ENCODE data around the gene SPTBN2. TPM values are rescaled to one million over a fixed set of nuclear protein-coding genes. Genes with fewer than 3 reads are reported as not detected.

Gene SPTBN2
- total RNA-seq, 1 experiment from 2014 or later: 18.5 TPM

GRCh38 chr11:66706989-66707388 is 22.0 kb downstream of the SPTBN2 start:
- no peak for ATAC-seq
- no TSS peak for BruUV-seq (replicated peaks)
- ChIA-PET RAD21 (ENCODE audit: low non-redundant PET in 1 of 2, low total read pairs in 2 of 2, uncharacterized antibody in 2 of 2, unreplicated experiment in 2 of 2) (no interaction called here), POLR2A (no interaction called here), CTCF (no interaction called here)
- Histone ChIP-seq H3K36me3 (ENCODE audit: control insufficient read depth in 1 of 2, insufficient read depth in 2 of 2, low read length in 2 of 2) (no peaks in the 10 kb centered on the region; a peak in 1 of 4 replicates), H4K20me1 (ENCODE audit: insufficient read depth) (no peaks in the 10 kb centered on the region), H3K9me3 (ENCODE audit: control insufficient read depth in 1 of 2, insufficient read depth in 1 of 2, low read depth in 1 of 2, low read length in 2 of 2) (no peaks in the 10 kb centered on the region), H3K4me3 (replicated peaks in 1 of 2; ENCODE audit: low read depth in 1 of 2, low read length in 2 of 2) (no peak overlapping the region), H2AFZ (ENCODE audit: low read depth, low read length, poor library complexity, severe bottlenecking) (no peak overlapping the region), H3K27ac (ENCODE audit: low read depth, low read length) (no peak overlapping the region), H3K9ac (ENCODE audit: low read length) (no peak overlapping the region), H3K27me3 (ENCODE audit: insufficient read depth, low read length) (no peaks in the 10 kb centered on the region), H3K4me2 (ENCODE audit: low read length) (no peak overlapping the region), H3K4me1 (ENCODE audit: control insufficient read depth in 1 of 2, insufficient read depth in 2 of 2, low read length in 2 of 2) (peaks cover 0 to 3% of the 10 kb centered on the region in 2 experiments; a peak in 1 of 4 replicates), H3K79me2 (ENCODE audit: insufficient read depth, low read length) (no peaks in the 10 kb centered on the region), H3K9me2 (ENCODE audit: insufficient read depth) (no peaks in the 10 kb centered on the region)
- intact Hi-C loops (cut with micrococcal nuclease): no loop called here
- TF ChIP-seq POLR2AphosphoS5 (IDR thresholded peaks at IDR 0.05; ENCODE audit: low read depth, low read length) (no peak), CEBPB (IDR thresholded peaks at IDR 0.05; ENCODE audit: low read depth) (no peak), RAD21 (IDR thresholded peaks at IDR 0.05; ENCODE audit: low read depth) (no peak), FOSL1 (IDR thresholded peaks at IDR 0.05; ENCODE audit: low read depth) (no peak), SRF (IDR thresholded peaks at IDR 0.05; ENCODE audit: low read depth) (no peak), ATF3 (IDR thresholded peaks at IDR 0.05) (no peak), ELF1 (IDR thresholded peaks at IDR 0.05; ENCODE audit: borderline replicate concordance, low read depth) (no peak), MAX (IDR thresholded peaks at IDR 0.05) (no peak), ZBTB33 (IDR thresholded peaks at IDR 0.05; ENCODE audit: extremely low read depth, insufficient replicate concordance, low read length) (no peak), CBX3 (IDR thresholded peaks at IDR 0.05; ENCODE audit: low read depth) (no peak), EZH2phosphoT487 (IDR thresholded peaks at IDR 0.05; ENCODE audit: borderline replicate concordance) (no peak), ZNF274 (IDR thresholded peaks at IDR 0.05; ENCODE audit: low read depth, low read length) (no peak)
- DNase-seq (ENCODE audit: low read depth, low spot score): no peak

All from HCT116 (cell line).